ENCODE measurements around the gene GATA1. TPM values are rescaled to one million over a fixed set of nuclear protein-coding genes. Genes with fewer than 3 reads are reported as not detected.

The GATA1 gene
- total RNA-seq, 1 donor, result not detected

DNA sequence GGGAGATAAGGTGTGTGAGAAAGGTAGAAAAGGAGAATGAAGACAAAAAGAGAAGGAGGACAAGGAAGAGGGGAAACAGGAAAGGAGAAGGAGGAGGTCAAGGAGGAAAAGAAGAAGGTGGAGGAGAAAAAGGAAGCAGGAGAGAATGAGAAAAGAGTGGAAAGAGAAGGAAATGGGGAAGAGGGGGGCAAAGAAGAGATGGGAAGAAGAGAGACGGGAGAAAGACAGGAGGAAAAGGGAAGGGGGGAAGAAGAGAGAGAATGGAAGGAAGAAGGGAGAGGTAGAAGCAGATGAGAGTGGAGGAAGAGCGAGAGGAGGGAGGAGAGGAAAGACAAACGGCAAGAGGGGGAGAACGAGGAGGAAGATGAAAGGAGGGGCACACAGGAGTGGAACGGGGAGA, 4.1 kb downstream of the GATA1 start:
- Histone ChIP-seq H3K4me1 (ENCODE audit: insufficient read depth, low read length) (peaks cover 3% of the 10 kb centered on the region), H3K36me3 (ENCODE audit: insufficient read depth, low read length) (no peaks in the 10 kb centered on the region), H4K20me1 (ENCODE audit: insufficient read depth, low read length) (no peaks in the 10 kb centered on the region), H3K4me2 (ENCODE audit: insufficient read depth, low read length) (no peak overlapping the region), H3K27me3 (ENCODE audit: insufficient read depth, low read length) (no peaks in the 10 kb centered on the region), H3K4me3 (ENCODE audit: insufficient read depth, low read length) (no peak overlapping the region), H2AFZ (ENCODE audit: low read length) (no peak overlapping the region), H3K9me3 (ENCODE audit: low read depth, low read length) (no peaks in the 10 kb centered on the region), H3K27ac (ENCODE audit: low read depth, low read length) (no peak overlapping the region), H3K79me2 (ENCODE audit: insufficient read depth, low read length) (no peaks in the 10 kb centered on the region)
- DNase-seq (ENCODE audit: insufficient read length, low spot score, missing footprints), result no peak
- TF ChIP-seq, protein P1, sequence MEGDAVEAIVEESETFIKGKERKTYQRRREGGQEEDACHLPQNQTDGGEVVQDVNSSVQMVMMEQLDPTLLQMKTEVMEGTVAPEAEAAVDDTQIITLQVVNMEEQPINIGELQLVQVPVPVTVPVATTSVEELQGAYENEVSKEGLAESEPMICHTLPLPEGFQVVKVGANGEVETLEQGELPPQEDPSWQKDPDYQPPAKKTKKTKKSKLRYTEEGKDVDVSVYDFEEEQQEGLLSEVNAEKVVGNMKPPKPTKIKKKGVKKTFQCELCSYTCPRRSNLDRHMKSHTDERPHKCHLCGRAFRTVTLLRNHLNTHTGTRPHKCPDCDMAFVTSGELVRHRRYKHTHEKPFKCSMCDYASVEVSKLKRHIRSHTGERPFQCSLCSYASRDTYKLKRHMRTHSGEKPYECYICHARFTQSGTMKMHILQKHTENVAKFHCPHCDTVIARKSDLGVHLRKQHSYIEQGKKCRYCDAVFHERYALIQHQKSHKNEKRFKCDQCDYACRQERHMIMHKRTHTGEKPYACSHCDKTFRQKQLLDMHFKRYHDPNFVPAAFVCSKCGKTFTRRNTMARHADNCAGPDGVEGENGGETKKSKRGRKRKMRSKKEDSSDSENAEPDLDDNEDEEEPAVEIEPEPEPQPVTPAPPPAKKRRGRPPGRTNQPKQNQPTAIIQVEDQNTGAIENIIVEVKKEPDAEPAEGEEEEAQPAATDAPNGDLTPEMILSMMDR (IDR thresholded peaks at IDR 0.05; ENCODE audit: extremely low read depth, low read depth, low read length), result no peak

DNA sequence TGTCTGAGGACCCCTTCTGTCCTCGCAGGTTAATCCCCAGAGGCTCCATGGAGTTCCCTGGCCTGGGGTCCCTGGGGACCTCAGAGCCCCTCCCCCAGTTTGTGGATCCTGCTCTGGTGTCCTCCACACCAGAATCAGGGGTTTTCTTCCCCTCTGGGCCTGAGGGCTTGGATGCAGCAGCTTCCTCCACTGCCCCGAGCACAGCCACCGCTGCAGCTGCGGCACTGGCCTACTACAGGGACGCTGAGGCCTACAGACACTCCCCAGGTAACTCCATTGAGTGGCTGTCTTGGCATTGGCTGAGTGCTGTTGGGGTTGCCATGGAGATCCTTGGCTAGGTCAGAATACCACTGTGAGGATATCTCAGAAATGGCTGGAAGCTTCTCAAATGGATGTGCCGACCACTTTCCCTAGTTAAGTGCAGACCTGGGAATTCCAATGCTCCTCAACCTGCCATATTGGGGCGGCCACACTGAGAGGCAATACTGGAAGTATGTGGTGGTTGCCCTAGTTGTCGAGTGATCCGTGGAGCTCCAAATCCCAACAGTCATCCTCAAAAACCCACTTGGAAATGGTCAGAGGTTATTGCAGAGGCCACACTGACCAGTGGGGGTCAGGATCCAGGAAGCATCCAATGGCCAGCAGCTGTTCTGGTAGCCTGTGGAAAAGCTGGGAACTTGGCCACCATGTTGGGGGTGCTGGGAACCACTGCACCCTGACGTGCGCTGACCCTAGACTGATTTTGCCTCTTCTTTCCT, 4.9 kb downstream of the GATA1 start:
- H3K36me3 ChIP-seq (ENCODE audit: insufficient read depth, low read length), result no peaks in the 10 kb centered on the region
- no peak overlapping the region for H2AFZ ChIP-seq (ENCODE audit: low read length)
- H3K4me1 ChIP-seq (ENCODE audit: insufficient read depth, low read length), result peaks cover 3% of the 10 kb centered on the region
- H3K9me3 ChIP-seq (ENCODE audit: low read depth, low read length), result no peaks in the 10 kb centered on the region
- H3K79me2 ChIP-seq (ENCODE audit: insufficient read depth, low read length), result no peaks in the 10 kb centered on the region
- no peak overlapping the region for H3K4me3 ChIP-seq (ENCODE audit: insufficient read depth, low read length)
- TF ChIP-seq, protein P1 (IDR thresholded peaks at IDR 0.05; ENCODE audit: extremely low read depth, low read depth, low read length), result no peak
- no peaks in the 10 kb centered on the region for H3K27me3 ChIP-seq (ENCODE audit: insufficient read depth, low read length)
- H3K4me2 ChIP-seq (ENCODE audit: insufficient read depth, low read length), result no peak overlapping the region
- H3K27ac ChIP-seq (ENCODE audit: low read depth, low read length), result no peak overlapping the region
- DNase-seq (ENCODE audit: insufficient read length, low spot score, missing footprints), result no peak
- no peaks in the 10 kb centered on the region for H4K20me1 ChIP-seq (ENCODE audit: insufficient read depth, low read length)

DNA sequence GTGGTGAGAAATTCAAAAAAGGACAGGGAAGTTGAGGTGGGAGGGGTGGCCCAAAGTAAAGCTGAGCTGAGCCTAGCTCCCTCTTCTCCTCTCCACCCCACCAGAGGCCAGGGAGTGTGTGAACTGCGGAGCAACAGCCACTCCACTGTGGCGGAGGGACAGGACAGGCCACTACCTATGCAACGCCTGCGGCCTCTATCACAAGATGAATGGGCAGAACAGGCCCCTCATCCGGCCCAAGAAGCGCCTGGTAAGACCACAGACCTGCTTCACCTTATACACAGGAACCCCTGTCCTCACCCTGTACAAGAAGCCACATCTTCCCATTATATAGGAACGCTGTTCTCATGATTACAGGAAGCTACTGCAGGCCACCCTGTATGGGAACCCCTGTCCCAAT, 5.8 kb downstream of the GATA1 start:
- TF ChIP-seq, protein P1 (IDR thresholded peaks at IDR 0.05; ENCODE audit: extremely low read depth, low read depth, low read length), result no peak
- Histone ChIP-seq H3K4me3 (ENCODE audit: insufficient read depth, low read length) (no peak overlapping the region), H3K36me3 (ENCODE audit: insufficient read depth, low read length) (no peaks in the 10 kb centered on the region), H3K4me1 (ENCODE audit: insufficient read depth, low read length) (peaks cover 3% of the 10 kb centered on the region), H4K20me1 (ENCODE audit: insufficient read depth, low read length) (no peaks in the 10 kb centered on the region), H3K4me2 (ENCODE audit: insufficient read depth, low read length) (no peak overlapping the region), H3K27ac (ENCODE audit: low read depth, low read length) (no peak overlapping the region), H3K9me3 (ENCODE audit: low read depth, low read length) (no peaks in the 10 kb centered on the region), H2AFZ (ENCODE audit: low read length) (no peak overlapping the region), H3K79me2 (ENCODE audit: insufficient read depth, low read length) (no peaks in the 10 kb centered on the region), H3K27me3 (ENCODE audit: insufficient read depth, low read length) (no peaks in the 10 kb centered on the region)
- DNase-seq (ENCODE audit: insufficient read length, low spot score, missing footprints), result no peak

GRCh38 chrX:48793935-48794334, 7.5 kb downstream of the GATA1 start:
- no peaks in the 10 kb centered on the region for H3K36me3 ChIP-seq (ENCODE audit: insufficient read depth, low read length)
- no peaks in the 10 kb centered on the region for H4K20me1 ChIP-seq (ENCODE audit: insufficient read depth, low read length)
- no peaks in the 10 kb centered on the region for H3K27me3 ChIP-seq (ENCODE audit: insufficient read depth, low read length)
- no peaks in the 10 kb centered on the region for H3K9me3 ChIP-seq (ENCODE audit: low read depth, low read length)
- no peak overlapping the region for H3K4me2 ChIP-seq (ENCODE audit: insufficient read depth, low read length)
- H3K4me3 ChIP-seq (ENCODE audit: insufficient read depth, low read length), result no peak overlapping the region
- peaks cover 3% of the 10 kb centered on the region for H3K4me1 ChIP-seq (ENCODE audit: insufficient read depth, low read length)
- TF ChIP-seq, protein P1 (IDR thresholded peaks at IDR 0.05; ENCODE audit: extremely low read depth, low read depth, low read length), result no peak
- no peak overlapping the region for H2AFZ ChIP-seq (ENCODE audit: low read length)
- H3K27ac ChIP-seq (ENCODE audit: low read depth, low read length), result no peak overlapping the region
- H3K79me2 ChIP-seq (ENCODE audit: insufficient read depth, low read length), result no peaks in the 10 kb centered on the region
- no peak for DNase-seq (ENCODE audit: insufficient read length, low spot score, missing footprints)
